ENCODE measurements around the gene CXCR4. TPM values are rescaled to one million over a fixed set of nuclear protein-coding genes. Genes with fewer than 3 reads are reported as not detected.

CXCR4 gene
- not detected in 2 replicates for total RNA-seq

GRCh38 chr2:136117909-136118818 lies at the start of gene CXCR4:
CXCR4 (minus strand) TSS chr2:136118149; CDS start chr2:136118060, 89 bp downstream.

Other genes with a start within 250 kb of the CXCR4 start
- 5.1 and 5.8 TPM in 2 replicates for gene MCM6, start 241.7 kb downstream of the CXCR4 start, total RNA-seq
- gene DARS1, start 132.5 kb downstream of the CXCR4 start, total RNA-seq, result 80.3 and 142 TPM in 2 replicates